Measurements from ENCODE around the gene CD244.

- TF ChIP-seq CTCF (IDR thresholded peaks at IDR 0.05) (no peak), POLR2A (IDR thresholded peaks at IDR 0.05) (peak; percentile 19 to 50)
These were observed 66.7 kb downstream of the CD244 start, which contains the start of gene LY9 for GRCh38 chr1:160795951-160796383.
